Neural cell (in vitro differentiated cells): ENCODE measurements around the gene KLK13.

Experiments
- EP300 ChIP-seq: fragments of 450-650 bp; conservative IDR thresholded peaks from 2 replicates; pipeline ENCODE4 v1.6.1; 2014; ENCODE audit warnings: antibody characterized with exemption, mild to moderate bottlenecking, moderate library complexity; ENCODE audit not compliant: poor library complexity, severe bottlenecking
- EZH2 ChIP-seq: fragments of 200-600, 300-800 bp; shearing (Covaris generic), sonication (generic); IDR thresholded peaks from 2 replicates; pipeline ENCODE4 v1.6.1; 2014; ENCODE audit warnings: antibody characterized with exemption, low read length, borderline replicate concordance, mild to moderate bottlenecking; ENCODE audit not compliant: insufficient read depth, poor library complexity, severe bottlenecking
- POLR2AphosphoS5 ChIP-seq: IDR thresholded peaks from 2 replicates; pipeline ENCODE4 v1.6.1; 2012
- RAD21 ChIP-seq: fragments of 450-650 bp; conservative IDR thresholded peaks from 2 replicates; pipeline ENCODE4 v1.6.1; 2014; ENCODE audit warnings: antibody characterized with exemption, mild to moderate bottlenecking, moderate library complexity
- SMC3 ChIP-seq: fragments of 450-650 bp; conservative IDR thresholded peaks from 2 replicates; pipeline ENCODE4 v1.6.1; 2014; ENCODE audit warnings: antibody characterized with exemption, mild to moderate bottlenecking, moderate library complexity; ENCODE audit not compliant: poor library complexity
- TAF1 ChIP-seq: IDR thresholded peaks from 2 replicates; pipeline ENCODE4 v1.6.1; 2012; ENCODE audit warnings: low read depth
- TF ChIP-seq, protein P1 (sequence below): fragments of 450-650 bp; IDR thresholded peaks from 2 replicates; pipeline ENCODE4 v1.5.1; 2014; ENCODE audit warnings: antibody characterized with exemption, mild to moderate bottlenecking, moderate library complexity; ENCODE audit not compliant: poor library complexity, severe bottlenecking
- TF ChIP-seq, protein P2 (sequence below): IDR thresholded peaks from 2 replicates; pipeline ENCODE4 v1.6.1; 2012; ENCODE audit warnings: borderline replicate concordance

DNA sequence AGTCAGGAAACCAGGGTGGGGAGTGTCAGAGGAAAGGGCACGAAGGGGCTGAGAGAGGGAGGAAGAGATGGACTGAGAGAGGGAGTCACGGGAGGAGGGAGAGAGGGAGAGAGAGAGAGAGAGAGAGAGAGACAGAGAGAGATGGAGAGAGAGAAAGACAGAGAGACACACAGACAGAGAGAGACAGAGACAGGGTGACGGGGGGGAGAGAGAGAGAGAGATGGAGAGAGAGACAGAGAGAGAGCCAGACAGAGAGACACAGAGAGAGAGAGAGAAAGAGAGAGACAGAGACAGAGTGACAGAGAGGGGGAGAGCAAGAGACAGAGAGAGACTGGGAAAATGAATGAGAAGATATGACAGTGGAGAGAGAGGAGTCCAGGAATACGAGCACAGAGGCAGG lies 18.3 kb upstream of the KLK13 start:
- TF ChIP-seq, protein P1, sequence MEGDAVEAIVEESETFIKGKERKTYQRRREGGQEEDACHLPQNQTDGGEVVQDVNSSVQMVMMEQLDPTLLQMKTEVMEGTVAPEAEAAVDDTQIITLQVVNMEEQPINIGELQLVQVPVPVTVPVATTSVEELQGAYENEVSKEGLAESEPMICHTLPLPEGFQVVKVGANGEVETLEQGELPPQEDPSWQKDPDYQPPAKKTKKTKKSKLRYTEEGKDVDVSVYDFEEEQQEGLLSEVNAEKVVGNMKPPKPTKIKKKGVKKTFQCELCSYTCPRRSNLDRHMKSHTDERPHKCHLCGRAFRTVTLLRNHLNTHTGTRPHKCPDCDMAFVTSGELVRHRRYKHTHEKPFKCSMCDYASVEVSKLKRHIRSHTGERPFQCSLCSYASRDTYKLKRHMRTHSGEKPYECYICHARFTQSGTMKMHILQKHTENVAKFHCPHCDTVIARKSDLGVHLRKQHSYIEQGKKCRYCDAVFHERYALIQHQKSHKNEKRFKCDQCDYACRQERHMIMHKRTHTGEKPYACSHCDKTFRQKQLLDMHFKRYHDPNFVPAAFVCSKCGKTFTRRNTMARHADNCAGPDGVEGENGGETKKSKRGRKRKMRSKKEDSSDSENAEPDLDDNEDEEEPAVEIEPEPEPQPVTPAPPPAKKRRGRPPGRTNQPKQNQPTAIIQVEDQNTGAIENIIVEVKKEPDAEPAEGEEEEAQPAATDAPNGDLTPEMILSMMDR, result no peak
- TF ChIP-seq RAD21, result no peak
- no peak for TF ChIP-seq EZH2
- TF ChIP-seq, protein P2, sequence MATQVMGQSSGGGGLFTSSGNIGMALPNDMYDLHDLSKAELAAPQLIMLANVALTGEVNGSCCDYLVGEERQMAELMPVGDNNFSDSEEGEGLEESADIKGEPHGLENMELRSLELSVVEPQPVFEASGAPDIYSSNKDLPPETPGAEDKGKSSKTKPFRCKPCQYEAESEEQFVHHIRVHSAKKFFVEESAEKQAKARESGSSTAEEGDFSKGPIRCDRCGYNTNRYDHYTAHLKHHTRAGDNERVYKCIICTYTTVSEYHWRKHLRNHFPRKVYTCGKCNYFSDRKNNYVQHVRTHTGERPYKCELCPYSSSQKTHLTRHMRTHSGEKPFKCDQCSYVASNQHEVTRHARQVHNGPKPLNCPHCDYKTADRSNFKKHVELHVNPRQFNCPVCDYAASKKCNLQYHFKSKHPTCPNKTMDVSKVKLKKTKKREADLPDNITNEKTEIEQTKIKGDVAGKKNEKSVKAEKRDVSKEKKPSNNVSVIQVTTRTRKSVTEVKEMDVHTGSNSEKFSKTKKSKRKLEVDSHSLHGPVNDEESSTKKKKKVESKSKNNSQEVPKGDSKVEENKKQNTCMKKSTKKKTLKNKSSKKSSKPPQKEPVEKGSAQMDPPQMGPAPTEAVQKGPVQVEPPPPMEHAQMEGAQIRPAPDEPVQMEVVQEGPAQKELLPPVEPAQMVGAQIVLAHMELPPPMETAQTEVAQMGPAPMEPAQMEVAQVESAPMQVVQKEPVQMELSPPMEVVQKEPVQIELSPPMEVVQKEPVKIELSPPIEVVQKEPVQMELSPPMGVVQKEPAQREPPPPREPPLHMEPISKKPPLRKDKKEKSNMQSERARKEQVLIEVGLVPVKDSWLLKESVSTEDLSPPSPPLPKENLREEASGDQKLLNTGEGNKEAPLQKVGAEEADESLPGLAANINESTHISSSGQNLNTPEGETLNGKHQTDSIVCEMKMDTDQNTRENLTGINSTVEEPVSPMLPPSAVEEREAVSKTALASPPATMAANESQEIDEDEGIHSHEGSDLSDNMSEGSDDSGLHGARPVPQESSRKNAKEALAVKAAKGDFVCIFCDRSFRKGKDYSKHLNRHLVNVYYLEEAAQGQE, result no peak
- no peak for TF ChIP-seq EP300
- TF ChIP-seq TAF1, result no peak
- no peak for TF ChIP-seq POLR2AphosphoS5
- no peak for TF ChIP-seq SMC3
